Inflammatory macrophage treated with lipopolysaccharide for 1 hour (primary cell): ENCODE results near the gene TRPC4.

ENCODE experiments used
- DNase-seq, 2 donors: peaks; one replicate each; pipeline ENCODE4 v3.0.0-alpha.2; 2020 to 2022

TRPC4 gene

DNA sequence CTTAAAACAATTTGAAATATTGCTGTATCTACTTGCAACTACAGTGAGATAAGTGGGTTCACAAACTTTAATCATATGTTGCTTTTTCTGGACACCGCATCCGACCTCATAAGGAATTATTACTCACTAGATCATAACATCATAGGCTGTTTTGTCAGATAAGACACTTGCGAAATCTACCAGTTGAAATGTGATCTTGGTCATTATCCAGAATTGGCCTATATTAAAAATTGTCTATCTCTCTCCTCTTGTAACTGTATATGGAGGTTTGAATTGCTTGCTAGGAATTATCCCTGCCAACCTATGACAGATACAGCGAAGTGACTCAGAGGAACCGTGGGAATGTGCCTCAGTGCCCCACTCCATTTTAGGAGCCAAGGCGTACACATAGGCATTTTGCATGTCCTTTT, 154.0 kb downstream of the TRPC4 start:
- DNase-seq = no peak

DNA sequence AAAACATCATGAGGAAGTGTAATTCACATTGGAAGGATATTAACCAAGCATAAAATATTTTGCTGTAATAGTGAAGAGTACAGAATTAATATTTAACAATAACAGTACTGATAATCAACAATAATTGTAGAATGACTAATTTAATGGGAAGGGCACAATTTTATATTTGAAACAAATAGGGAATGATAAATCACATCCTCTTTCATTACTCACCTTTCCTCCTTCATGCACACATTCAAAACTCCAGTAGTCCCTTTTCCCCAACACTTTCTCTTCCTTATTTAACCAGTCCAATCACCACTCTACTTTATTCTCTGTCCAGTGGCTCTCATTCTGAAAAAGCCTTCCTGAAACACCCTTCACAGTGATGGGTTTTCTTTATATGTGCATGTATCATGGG, 160.3 kb downstream of the TRPC4 start:
- DNase-seq = no peak

- no peak for DNase-seq
These were observed 161.7 kb downstream of the TRPC4 start for GRCh38 chr13:37707739-37708500.

- no peak for DNase-seq
These were observed 163.5 kb downstream of the TRPC4 start for GRCh38 chr13:37706041-37706440.

DNA sequence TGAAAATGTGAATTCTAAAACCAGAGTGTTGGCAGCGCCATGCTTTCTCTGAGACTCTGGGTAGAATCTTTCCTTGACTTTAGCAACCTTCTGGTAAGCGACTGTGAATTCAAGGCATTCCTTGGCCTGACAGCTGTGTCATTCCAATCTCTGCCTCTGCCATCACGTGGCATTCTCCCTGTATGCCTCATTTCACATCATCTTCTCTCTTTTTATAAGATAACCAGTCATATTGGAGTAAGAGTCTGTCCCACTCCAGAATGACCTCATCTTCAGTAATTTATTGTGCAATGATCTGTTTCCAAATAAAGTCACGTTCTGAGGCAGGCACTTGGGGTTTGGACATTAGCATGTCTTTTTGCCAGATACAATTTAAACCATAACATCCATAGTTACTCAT, 167.6 kb downstream of the TRPC4 start:
- DNase-seq = no peak

- no peak for DNase-seq
These were observed 168.3 kb downstream of the TRPC4 start for GRCh38 chr13:37701306-37701705.

GRCh38 chr13:37700887-37701286, 168.7 kb downstream of the TRPC4 start:
- DNase-seq = no peak

DNA sequence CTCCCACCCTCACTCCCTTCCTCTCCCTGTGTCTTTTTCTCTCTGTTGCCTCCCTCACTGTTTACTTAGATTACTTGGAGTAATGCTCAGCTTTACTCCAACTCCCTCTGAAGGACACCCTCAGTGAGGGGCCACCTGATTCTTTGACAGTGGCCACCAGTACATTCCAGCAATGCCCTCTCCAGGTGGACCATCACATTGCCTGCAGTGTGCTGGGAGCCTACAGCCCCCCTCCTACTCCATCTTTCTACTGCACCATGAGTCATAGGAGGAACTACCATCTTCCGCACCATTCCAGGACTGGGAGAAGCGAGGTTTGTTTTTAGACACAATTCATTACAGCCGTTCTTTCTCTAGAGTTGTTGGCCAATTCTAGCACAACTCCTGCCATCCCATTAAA, 174.4 kb downstream of the TRPC4 start:
- DNase-seq = no peak

GRCh38 chr13:37690361-37690760, 179.2 kb downstream of the TRPC4 start:
- no peak for DNase-seq

DNA sequence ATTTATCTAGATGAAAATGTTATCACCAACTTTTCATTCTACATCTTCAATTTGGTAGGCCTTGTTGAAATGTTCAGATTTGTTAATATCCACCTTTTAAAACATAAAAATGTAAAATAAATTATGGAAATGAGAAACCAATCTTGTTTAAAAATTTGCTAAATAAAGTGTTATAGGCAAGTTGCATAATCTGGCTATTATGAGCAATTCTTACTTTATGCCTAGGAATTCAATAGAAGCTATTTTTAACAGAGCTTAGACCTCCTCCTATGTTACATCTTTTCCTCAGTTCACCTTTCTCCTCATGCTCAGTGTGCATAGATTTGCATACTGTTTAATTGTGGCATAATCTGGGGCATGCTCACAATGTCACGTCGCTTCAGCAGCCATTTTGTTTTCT, 183.1 kb downstream of the TRPC4 start:
- no peak for DNase-seq

GRCh38 chr13:37685206-37685605, 184.4 kb downstream of the TRPC4 start:
- DNase-seq = no peak

DNA sequence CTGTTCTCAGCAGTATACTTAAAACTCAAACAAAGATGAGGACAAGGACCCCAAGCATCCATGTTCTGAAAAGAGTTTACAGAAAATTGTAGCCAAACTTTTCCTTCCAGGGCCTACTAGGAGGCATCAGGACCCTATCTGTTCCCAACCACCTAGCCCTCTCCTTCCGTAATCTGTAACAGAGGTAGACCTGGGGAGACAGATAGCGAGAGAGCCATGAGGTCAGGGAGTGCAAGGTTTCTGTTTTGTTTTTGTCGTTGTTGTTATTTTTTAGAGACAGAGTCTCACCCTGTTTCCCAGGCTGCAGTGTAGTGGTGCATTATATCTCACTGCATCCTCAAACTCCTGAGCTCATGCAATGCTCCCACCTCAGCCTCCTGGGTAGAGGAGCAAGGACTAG, 187.1 kb downstream of the TRPC4 start:
- DNase-seq = no peak

- no peak for DNase-seq
These were observed 188.1 kb downstream of the TRPC4 start for GRCh38 chr13:37681281-37682032.

DNA sequence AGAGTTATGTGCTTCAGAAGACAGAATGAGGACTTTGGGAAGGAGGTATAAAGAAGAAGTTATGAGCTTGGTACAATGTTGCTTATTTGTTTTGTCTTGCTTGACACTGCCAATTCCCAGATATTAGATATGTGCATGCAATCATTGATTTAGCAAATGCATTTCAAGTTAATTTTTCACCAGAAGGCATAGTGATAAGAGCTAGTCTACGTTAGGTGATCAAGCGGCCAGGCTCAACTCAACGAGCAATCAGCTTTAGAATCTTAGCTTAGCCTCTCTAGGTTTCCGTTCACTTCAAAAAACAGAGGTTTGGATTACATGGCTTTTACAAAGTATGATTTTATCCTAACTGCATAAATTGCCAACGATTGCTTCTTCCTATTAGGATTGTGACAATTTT, 189.4 kb downstream of the TRPC4 start:
- DNase-seq = no peak

DNA sequence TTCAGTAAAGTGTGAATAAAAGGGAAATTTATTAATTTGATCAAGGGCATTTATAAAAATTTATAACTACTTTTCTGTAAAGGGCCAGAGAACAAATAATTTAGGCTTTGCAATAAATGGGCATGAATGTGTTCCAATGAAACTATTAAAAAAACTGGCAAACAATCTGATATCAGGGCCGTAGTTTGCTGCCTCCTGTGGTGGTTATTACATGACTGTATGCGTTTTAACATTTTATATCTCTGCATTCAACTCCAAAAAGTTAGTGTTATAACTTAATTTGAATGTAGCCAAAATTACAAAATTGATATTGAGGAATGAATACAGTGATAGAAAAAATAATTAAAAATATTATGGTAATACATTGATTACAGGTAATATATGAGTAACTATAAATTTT, 190.5 kb downstream of the TRPC4 start:
- no peak for DNase-seq

DNA sequence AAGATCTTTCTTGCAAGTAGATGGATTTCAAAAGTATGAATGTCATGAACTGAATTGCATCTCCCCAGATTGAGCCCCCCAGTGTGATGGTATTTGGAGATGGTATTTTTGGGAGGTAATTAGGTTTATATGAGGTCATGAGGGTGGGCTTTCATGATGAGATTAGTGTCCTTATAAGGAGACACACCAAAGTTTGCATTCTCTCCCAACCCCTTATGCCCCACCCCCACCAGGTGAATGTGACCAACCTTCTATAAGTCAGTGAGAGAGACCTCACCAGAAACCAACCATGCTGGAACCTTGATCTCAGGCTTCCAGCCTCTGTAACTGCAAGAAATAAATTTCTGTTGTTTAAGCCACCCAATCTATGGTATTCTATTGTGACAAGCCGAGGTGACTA, 199.7 kb downstream of the TRPC4 start:
- no peak for DNase-seq

- DNase-seq = no peak
These were observed 201.9 kb downstream of the TRPC4 start for GRCh38 chr13:37667702-37668101.

DNA sequence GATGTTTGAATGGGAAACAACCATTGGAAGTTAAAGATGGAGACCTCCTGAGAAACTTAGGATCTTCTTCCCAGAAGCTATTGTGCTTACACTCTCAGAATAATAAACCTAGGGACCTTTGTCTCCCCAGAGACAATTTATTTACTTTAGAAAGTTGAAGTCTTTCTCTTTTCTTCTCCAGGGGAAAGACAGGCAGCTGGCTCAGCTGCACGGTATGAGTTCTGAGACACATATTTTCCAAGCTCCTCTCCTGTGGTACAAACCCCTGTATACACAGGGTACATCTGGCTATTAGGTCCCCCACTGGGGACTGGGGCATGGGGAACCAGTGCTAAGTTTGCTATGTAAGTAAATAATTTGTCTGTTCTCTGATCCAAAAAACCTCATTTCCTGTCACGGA, 203.5 kb downstream of the TRPC4 start:
- no peak for DNase-seq

DNA sequence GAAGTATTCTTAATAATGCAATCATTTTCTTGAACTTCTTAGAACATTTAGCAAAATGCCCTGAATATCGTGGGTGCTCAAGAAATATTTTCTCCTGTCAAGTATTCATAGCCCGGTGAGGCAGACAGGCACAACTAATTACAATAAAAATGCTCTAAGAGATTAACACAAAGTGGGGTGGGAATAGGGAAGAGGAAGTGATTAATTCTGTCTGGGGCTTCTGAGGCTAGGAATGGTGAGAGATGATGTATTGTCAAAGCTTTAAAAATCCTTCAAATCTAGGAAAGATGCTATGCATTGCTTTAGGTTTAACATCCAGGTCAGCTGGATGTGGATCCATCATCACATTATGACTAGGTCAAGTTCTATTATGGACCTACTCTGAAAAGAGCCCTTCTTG, 204.2 kb downstream of the TRPC4 start:
- no peak for DNase-seq

DNA sequence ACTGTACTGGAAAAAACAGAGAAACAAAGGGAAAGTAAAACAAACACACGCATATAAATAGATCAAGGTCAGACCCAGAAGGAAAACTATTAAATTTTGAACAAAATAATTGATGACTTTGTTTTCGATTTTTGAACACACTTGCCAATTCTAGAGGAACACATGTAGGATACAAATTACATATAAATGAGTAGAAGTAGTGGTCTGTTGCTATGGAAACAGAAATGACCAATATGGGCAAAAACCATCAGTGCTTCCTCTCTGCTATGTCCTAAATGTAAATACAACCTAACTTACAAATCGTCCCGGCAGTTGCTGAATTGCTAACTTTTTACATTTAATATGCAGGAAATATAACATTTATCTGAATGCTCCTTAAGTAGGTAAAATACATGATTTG, 205.8 kb downstream of the TRPC4 start:
- DNase-seq = no peak

DNA sequence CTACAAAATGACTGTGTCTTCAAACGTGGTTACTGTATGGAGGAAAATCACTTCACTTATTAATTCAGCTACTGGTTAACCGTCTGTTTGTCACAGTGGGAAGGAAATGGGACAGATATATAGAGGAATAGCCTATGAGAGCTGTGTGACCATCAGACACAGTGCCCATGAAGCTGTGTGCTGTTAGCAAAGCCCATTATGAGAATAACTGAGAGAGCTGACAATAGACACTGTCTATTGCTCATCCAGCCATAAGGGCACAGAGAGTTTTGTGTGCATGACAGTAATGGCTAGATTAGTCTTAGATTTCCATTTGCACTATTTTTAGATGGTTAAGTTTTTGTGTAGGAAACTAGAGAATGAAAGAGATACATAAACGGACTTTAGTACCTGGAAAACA, 206.9 kb downstream of the TRPC4 start:
- no peak for DNase-seq

- no peak for DNase-seq
These were observed 211.6 kb downstream of the TRPC4 start for GRCh38 chr13:37657956-37658355.

DNA sequence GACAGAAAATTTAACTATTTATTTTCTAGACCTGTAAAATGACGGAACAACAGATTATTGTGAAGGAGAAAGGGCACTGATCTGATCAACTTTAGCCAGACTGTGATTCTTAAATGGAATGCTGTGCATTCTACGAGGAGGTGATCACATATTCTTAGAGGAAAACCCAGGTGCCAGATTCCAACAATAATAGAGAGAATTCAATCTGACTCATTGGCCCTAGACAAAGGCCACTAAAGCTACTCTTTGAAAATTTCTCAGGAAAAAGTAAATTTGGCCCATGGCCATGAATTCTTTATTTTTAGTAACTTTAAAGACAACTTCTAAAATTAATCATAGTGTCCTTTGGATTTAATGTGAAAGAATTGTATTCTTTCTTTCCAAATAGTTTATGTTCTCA, 212.4 kb downstream of the TRPC4 start:
- DNase-seq = no peak

- no peak for DNase-seq
These were observed 213.2 kb downstream of the TRPC4 start for GRCh38 chr13:37656247-37656940.
